GM23338 (cell line): ENCODE data around the gene HSD17B2. TPM values are rescaled to one million over a fixed set of nuclear protein-coding genes. Genes with fewer than 3 reads are reported as not detected.

Source experiments
- ATAC-seq: fragments of 200-7000 bp; cut with Tn5 transposase; 3 replicates; pipeline ENCODE4 v1.9.1; 2020
- DNase-seq: peaks from one replicate; pipeline ENCODE4 v3.0.0-alpha.2; 2015; ENCODE audit warnings: low spot score
- H2AFZ ChIP-seq: fragments of 200-600 bp; sonication (generic); 2 replicates; pipeline ENCODE4 v1.8.0; 2016; ENCODE audit warnings: antibody characterized with exemption, mild to moderate bottlenecking, moderate library complexity
- H3F3A ChIP-seq: fragments of 200-600 bp; sonication (generic); replicated peaks from 2 replicates; pipeline ENCODE4 v1.8.0; 2017; ENCODE audit warnings: antibody characterized with exemption, mixed run types, low read depth
- H3K27ac ChIP-seq: fragments of 200-600 bp; sonication (generic); 2 replicates; pipeline ENCODE4 v1.6.1; 2016; ENCODE audit warnings: low read depth
- H3K27me3 ChIP-seq: fragments of 200-600 bp; sonication (generic); 2 replicates; pipeline ENCODE4 v1.8.0; 2016; ENCODE audit warnings: mild to moderate bottlenecking, mixed run types, moderate library complexity; ENCODE audit not compliant: insufficient read depth
- H3K36me3 ChIP-seq: fragments of 200-600 bp; sonication (generic); 2 replicates; pipeline ENCODE4 v1.8.0; 2016; ENCODE audit warnings: mild to moderate bottlenecking; ENCODE audit not compliant: insufficient read depth
- H3K4me1 ChIP-seq: fragments of 200-600 bp; sonication (generic); 2 replicates; pipeline ENCODE4 v1.8.0; 2016; ENCODE audit warnings: mild to moderate bottlenecking, moderate library complexity; ENCODE audit not compliant: insufficient read depth
- H3K4me2 ChIP-seq: fragments of 200-600 bp; sonication (generic); 2 replicates; pipeline ENCODE4 v1.7.1; 2017; ENCODE audit warnings: mixed run types
- H3K4me3 ChIP-seq: fragments of 200-600 bp; sonication (generic); 2 replicates; pipeline ENCODE4 v1.6.1; 2016; ENCODE audit warnings: mixed run types
- H3K79me2 ChIP-seq: fragments of 200-600 bp; sonication (generic); replicated peaks from 2 replicates; pipeline ENCODE4 v1.8.0; 2017; ENCODE audit warnings: mild to moderate bottlenecking; ENCODE audit not compliant: insufficient read depth
- H3K9me2 ChIP-seq: fragments of 200-600 bp; sonication (generic); 2 replicates; pipeline ENCODE4 v1.8.0; 2017; ENCODE audit not compliant: insufficient read depth
- H4K20me1 ChIP-seq: fragments of 200-600 bp; sonication (generic); replicated peaks from 2 replicates; pipeline ENCODE4 v1.8.0; 2017; ENCODE audit warnings: mild to moderate bottlenecking; ENCODE audit not compliant: insufficient read depth
- H3K27ac Mint-ChIP-seq: 2 replicates; pipeline ENCODE4 v1.8.0; 2020; ENCODE audit warnings: inconsistent platforms, mild to moderate bottlenecking, moderate library complexity, mixed read lengths
- H3K27me3 Mint-ChIP-seq: 3 replicates; pipeline ENCODE4 v1.8.0; 2022; ENCODE audit warnings: low read depth, mild to moderate bottlenecking, moderate library complexity, mixed read lengths, inconsistent platforms; ENCODE audit not compliant: insufficient read depth, poor library complexity
- H3K36me3 Mint-ChIP-seq: 3 replicates; pipeline ENCODE4 v1.8.0; 2021; ENCODE audit warnings: low read depth, mild to moderate bottlenecking, inconsistent platforms, moderate library complexity, mixed read lengths
- H3K4me1 Mint-ChIP-seq: 3 replicates; pipeline ENCODE4 v1.8.0; 2020; ENCODE audit warnings: mild to moderate bottlenecking, inconsistent platforms, mixed read lengths
- H3K4me3 Mint-ChIP-seq: 3 replicates; pipeline ENCODE4 v1.8.0; 2021; ENCODE audit warnings: moderate library complexity, mild to moderate bottlenecking, inconsistent platforms, mixed read lengths
- H3K9me3 Mint-ChIP-seq: 3 replicates; pipeline ENCODE4 v1.8.0; 2020; ENCODE audit warnings: moderate library complexity, mild to moderate bottlenecking, inconsistent platforms, mixed read lengths
- CREB1 ChIP-seq: fragments of 250-450 bp; sonication (Bioruptor Pico); IDR thresholded peaks from 2 replicates; pipeline ENCODE4 v1.5.0; 2020; ENCODE audit warnings: low read depth, mild to moderate bottlenecking, moderate library complexity
- EZH2 ChIP-seq: fragments of 200-600 bp; sonication (generic); IDR thresholded peaks from one replicate; pipeline ENCODE4 v1.8.0; 2017; ENCODE audit warnings: antibody characterized with exemption, mild to moderate bottlenecking, low read depth; ENCODE audit not compliant: unreplicated experiment
- EZH2phosphoT487 ChIP-seq: fragments of 200-600 bp; sonication (generic); IDR thresholded peaks from one replicate; pipeline ENCODE4 v1.8.1; 2018; ENCODE audit warnings: antibody characterized with exemption; ENCODE audit not compliant: unreplicated experiment
- JUNB ChIP-seq: IDR thresholded peaks from one replicate; pipeline ENCODE4 v1.6.1; 2016; ENCODE audit warnings: antibody characterized with exemption; ENCODE audit not compliant: unreplicated experiment
- NANOG ChIP-seq: IDR thresholded peaks from 2 replicates; pipeline ENCODE4 v1.6.1; 2016; ENCODE audit warnings: antibody characterized with exemption, borderline replicate concordance
- POLR2AphosphoS5 ChIP-seq: IDR thresholded peaks from 2 replicates; pipeline ENCODE4 v1.6.1; 2016; ENCODE audit warnings: antibody characterized with exemption, low read depth
- STAT1 ChIP-seq: IDR thresholded peaks from one replicate; pipeline ENCODE4 v1.6.1; 2016; ENCODE audit warnings: antibody characterized with exemption; ENCODE audit not compliant: unreplicated experiment
- ZNF114 ChIP-seq: fragments of 250-450 bp; sonication (Bioruptor Pico); IDR thresholded peaks from 2 replicates; pipeline ENCODE4 v1.5.0; 2020; ENCODE audit warnings: mild to moderate bottlenecking, moderate library complexity
- ZNF331 ChIP-seq: fragments of 250-450 bp; sonication (Bioruptor Pico); IDR thresholded peaks from 2 replicates; pipeline ENCODE4 v1.5.0; 2020; ENCODE audit warnings: low read depth, mild to moderate bottlenecking, moderate library complexity
- polyA plus RNA-seq: library from polyadenylated mRNA; unstranded; fragments of >200 nt; fragmentation: Nextera tagmentation; extraction: Ambion mirVana; gene quantifications from 2 replicates; pipeline ENCODE4 v1.2.1, GENCODE V29; 2016
- total RNA-seq: library from RNA; depleted of rRNA; stranded (reverse); fragments of >200 nt; shearing (Covaris generic); gene quantifications from 2 replicates; pipeline ENCODE4 v1.2.3, GENCODE V29; 2014
- TF ChIP-seq, protein P1 (sequence below), 2 experiments: fragments of 200-600 bp in 1 of 2; sonication (generic) in 1 of 2; conservative IDR thresholded peaks; 2 replicates each; pipeline versions ENCODE4 v1.5.1 to v1.6.1; 2016 to 2017; ENCODE audit warnings: antibody characterized with exemption in 2 of 2, low read depth in 2 of 2, mild to moderate bottlenecking in 2 of 2, moderate library complexity in 1 of 2
- TF ChIP-seq, protein P2 (sequence below): IDR thresholded peaks from one replicate; pipeline ENCODE4 v1.6.1; 2018; ENCODE audit warnings: antibody characterized with exemption; ENCODE audit not compliant: unreplicated experiment
- TF ChIP-seq, protein P3 (sequence below): fragments of 250-450 bp; sonication (Bioruptor Pico); IDR thresholded peaks from 2 replicates; pipeline ENCODE4 v1.5.0; 2020; ENCODE audit warnings: mild to moderate bottlenecking, moderate library complexity
- TF ChIP-seq, protein P4 (sequence below): IDR thresholded peaks from 2 replicates; pipeline ENCODE4 v1.6.1; 2016; ENCODE audit warnings: antibody characterized with exemption

HSD17B2 gene
- total and polyA plus RNA-seq, 2 experiments from 2014 or later: 0.29 TPM; not detected in 1

DNA sequence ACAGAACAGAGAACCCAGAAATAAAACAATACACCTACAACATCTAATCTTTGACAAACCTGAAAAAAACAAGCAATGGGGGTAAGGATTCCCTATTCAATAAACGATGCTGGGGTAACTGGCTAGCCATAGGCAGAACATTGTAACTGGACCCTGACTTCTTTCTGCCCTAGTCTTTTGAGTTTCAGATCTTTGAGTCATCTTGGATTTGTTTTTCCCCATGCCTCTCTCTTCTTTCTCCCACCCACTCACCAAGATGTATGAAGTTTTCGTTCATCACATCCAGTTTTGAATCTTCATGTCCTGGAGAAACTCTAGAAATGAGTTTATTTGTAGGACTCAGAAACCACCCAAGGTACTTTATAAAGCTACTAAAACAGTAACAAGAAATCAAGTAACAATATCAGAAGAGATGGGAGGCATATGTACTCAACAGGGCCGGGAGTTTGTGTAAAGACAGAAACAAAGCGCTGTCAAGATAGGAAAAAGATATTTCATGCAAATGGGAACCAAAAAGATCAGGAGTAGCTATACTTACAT lies 39.0 kb downstream of the HSD17B2 start:
- H4K20me1 ChIP-seq: no peaks in the 10 kb centered on the region
- H3K27ac Mint-ChIP-seq: no peak overlapping the region
- H3K27ac ChIP-seq: no peak overlapping the region
- no peak overlapping the region for H3K4me3 ChIP-seq
- TF ChIP-seq, protein P1, sequence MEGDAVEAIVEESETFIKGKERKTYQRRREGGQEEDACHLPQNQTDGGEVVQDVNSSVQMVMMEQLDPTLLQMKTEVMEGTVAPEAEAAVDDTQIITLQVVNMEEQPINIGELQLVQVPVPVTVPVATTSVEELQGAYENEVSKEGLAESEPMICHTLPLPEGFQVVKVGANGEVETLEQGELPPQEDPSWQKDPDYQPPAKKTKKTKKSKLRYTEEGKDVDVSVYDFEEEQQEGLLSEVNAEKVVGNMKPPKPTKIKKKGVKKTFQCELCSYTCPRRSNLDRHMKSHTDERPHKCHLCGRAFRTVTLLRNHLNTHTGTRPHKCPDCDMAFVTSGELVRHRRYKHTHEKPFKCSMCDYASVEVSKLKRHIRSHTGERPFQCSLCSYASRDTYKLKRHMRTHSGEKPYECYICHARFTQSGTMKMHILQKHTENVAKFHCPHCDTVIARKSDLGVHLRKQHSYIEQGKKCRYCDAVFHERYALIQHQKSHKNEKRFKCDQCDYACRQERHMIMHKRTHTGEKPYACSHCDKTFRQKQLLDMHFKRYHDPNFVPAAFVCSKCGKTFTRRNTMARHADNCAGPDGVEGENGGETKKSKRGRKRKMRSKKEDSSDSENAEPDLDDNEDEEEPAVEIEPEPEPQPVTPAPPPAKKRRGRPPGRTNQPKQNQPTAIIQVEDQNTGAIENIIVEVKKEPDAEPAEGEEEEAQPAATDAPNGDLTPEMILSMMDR (conservative IDR thresholded peaks at IDR 0.05; ENCODE audit: low read depth in 2 of 2): no peak
- TF ChIP-seq ZNF114 (CRISPR knock-in tag): no peak
- no peak for TF ChIP-seq POLR2AphosphoS5
- TF ChIP-seq, protein P2, sequence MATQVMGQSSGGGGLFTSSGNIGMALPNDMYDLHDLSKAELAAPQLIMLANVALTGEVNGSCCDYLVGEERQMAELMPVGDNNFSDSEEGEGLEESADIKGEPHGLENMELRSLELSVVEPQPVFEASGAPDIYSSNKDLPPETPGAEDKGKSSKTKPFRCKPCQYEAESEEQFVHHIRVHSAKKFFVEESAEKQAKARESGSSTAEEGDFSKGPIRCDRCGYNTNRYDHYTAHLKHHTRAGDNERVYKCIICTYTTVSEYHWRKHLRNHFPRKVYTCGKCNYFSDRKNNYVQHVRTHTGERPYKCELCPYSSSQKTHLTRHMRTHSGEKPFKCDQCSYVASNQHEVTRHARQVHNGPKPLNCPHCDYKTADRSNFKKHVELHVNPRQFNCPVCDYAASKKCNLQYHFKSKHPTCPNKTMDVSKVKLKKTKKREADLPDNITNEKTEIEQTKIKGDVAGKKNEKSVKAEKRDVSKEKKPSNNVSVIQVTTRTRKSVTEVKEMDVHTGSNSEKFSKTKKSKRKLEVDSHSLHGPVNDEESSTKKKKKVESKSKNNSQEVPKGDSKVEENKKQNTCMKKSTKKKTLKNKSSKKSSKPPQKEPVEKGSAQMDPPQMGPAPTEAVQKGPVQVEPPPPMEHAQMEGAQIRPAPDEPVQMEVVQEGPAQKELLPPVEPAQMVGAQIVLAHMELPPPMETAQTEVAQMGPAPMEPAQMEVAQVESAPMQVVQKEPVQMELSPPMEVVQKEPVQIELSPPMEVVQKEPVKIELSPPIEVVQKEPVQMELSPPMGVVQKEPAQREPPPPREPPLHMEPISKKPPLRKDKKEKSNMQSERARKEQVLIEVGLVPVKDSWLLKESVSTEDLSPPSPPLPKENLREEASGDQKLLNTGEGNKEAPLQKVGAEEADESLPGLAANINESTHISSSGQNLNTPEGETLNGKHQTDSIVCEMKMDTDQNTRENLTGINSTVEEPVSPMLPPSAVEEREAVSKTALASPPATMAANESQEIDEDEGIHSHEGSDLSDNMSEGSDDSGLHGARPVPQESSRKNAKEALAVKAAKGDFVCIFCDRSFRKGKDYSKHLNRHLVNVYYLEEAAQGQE: no peak
- no peak for TF ChIP-seq CREB1 (CRISPR knock-in tag)
- no peak for TF ChIP-seq EZH2phosphoT487
- TF ChIP-seq, protein P3, sequence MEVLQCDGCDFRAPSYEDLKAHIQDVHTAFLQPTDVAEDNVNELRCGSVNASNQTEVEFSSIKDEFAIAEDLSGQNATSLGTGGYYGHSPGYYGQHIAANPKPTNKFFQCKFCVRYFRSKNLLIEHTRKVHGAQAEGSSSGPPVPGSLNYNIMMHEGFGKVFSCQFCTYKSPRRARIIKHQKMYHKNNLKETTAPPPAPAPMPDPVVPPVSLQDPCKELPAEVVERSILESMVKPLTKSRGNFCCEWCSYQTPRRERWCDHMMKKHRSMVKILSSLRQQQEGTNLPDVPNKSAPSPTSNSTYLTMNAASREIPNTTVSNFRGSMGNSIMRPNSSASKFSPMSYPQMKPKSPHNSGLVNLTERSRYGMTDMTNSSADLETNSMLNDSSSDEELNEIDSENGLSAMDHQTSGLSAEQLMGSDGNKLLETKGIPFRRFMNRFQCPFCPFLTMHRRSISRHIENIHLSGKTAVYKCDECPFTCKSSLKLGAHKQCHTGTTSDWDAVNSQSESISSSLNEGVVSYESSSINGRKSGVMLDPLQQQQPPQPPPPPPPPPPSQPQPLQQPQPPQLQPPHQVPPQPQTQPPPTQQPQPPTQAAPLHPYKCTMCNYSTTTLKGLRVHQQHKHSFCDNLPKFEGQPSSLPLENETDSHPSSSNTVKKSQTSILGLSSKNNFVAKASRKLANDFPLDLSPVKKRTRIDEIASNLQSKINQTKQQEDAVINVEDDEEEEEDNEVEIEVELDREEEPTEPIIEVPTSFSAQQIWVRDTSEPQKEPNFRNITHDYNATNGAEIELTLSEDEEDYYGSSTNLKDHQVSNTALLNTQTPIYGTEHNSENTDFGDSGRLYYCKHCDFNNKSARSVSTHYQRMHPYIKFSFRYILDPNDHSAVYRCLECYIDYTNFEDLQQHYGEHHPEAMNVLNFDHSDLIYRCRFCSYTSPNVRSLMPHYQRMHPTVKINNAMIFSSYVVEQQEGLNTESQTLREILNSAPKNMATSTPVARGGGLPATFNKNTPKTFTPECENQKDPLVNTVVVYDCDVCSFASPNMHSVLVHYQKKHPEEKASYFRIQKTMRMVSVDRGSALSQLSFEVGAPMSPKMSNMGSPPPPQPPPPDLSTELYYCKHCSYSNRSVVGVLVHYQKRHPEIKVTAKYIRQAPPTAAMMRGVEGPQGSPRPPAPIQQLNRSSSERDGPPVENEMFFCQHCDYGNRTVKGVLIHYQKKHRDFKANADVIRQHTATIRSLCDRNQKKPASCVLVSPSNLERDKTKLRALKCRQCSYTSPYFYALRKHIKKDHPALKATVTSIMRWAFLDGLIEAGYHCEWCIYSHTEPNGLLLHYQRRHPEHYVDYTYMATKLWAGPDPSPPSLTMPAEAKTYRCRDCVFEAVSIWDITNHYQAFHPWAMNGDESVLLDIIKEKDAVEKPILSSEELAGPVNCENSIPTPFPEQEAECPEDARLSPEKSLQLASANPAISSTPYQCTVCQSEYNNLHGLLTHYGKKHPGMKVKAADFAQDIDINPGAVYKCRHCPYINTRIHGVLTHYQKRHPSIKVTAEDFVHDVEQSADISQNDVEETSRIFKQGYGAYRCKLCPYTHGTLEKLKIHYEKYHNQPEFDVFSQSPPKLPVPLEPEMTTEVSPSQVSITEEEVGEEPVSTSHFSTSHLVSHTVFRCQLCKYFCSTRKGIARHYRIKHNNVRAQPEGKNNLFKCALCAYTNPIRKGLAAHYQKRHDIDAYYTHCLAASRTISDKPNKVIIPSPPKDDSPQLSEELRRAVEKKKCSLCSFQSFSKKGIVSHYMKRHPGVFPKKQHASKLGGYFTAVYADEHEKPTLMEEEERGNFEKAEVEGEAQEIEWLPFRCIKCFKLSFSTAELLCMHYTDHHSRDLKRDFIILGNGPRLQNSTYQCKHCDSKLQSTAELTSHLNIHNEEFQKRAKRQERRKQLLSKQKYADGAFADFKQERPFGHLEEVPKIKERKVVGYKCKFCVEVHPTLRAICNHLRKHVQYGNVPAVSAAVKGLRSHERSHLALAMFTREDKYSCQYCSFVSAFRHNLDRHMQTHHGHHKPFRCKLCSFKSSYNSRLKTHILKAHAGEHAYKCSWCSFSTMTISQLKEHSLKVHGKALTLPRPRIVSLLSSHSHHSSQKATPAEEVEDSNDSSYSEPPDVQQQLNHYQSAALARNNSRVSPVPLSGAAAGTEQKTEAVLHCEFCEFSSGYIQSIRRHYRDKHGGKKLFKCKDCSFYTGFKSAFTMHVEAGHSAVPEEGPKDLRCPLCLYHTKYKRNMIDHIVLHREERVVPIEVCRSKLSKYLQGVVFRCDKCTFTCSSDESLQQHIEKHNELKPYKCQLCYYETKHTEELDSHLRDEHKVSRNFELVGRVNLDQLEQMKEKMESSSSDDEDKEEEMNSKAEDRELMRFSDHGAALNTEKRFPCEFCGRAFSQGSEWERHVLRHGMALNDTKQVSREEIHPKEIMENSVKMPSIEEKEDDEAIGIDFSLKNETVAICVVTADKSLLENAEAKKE (CRISPR knock-in tag): no peak
- TF ChIP-seq, protein P4, sequence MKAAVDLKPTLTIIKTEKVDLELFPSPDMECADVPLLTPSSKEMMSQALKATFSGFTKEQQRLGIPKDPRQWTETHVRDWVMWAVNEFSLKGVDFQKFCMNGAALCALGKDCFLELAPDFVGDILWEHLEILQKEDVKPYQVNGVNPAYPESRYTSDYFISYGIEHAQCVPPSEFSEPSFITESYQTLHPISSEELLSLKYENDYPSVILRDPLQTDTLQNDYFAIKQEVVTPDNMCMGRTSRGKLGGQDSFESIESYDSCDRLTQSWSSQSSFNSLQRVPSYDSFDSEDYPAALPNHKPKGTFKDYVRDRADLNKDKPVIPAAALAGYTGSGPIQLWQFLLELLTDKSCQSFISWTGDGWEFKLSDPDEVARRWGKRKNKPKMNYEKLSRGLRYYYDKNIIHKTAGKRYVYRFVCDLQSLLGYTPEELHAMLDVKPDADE: no peak
- no peak for TF ChIP-seq ZNF331 (CRISPR knock-in tag)
- no peak for TF ChIP-seq JUNB
- no peak for TF ChIP-seq STAT1
- no peak for TF ChIP-seq NANOG
- no peak for TF ChIP-seq EZH2
- H3K36me3 Mint-ChIP-seq: peaks cover 2% of the 10 kb centered on the region; the same call in 2 of the 3 replicates
- peaks cover 12% of the 10 kb centered on the region for H3K9me2 ChIP-seq
- H3K4me1 Mint-ChIP-seq: no peaks in the 10 kb centered on the region
- H3K36me3 ChIP-seq: no peaks in the 10 kb centered on the region
- no peak for DNase-seq
- no peak overlapping the region for H3K4me3 Mint-ChIP-seq
- no peaks in the 10 kb centered on the region for H3K79me2 ChIP-seq
- no peak overlapping the region for H3K4me2 ChIP-seq
- no peaks in the 10 kb centered on the region for H3K4me1 ChIP-seq
- peaks cover 22% of the 10 kb centered on the region for H3K9me3 Mint-ChIP-seq
- no peaks in the 10 kb centered on the region for H3F3A ChIP-seq
- H2AFZ ChIP-seq: no peak overlapping the region
- H3K27me3 ChIP-seq: no peaks in the 10 kb centered on the region
- H3K27me3 Mint-ChIP-seq: no peaks in the 10 kb centered on the region
- no peak for ATAC-seq
